CD4-positive, alpha-beta T cell treated with Interleukin-10 for 1 hour (primary cell): ENCODE results near the gene ZNF536.

Experiments used
- DNase-seq: peaks from one replicate; pipeline ENCODE4 v3.0.0-alpha.2; 2020

ZNF536 gene

DNA sequence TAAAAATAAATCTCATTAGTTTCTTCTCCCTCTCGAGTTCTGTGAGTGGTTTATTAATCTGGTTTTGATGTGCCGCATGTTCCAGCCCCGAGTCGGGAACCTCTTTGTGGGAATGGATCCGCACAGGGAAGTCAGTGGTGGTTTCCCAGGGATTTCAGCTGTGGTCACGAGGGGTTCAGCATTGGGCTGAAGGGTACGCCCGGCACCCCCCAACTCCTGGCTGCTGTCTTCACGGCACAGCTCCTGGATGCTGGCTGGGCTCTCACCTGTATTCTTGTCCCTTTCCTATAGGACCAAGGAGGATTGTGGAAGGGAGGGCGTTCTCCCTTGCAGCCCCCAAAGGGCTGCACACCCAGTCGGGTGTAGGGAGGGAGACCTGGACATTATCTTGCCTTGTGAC, 167.8 kb downstream of the ZNF536 start:
- DNase-seq: no peak

DNA sequence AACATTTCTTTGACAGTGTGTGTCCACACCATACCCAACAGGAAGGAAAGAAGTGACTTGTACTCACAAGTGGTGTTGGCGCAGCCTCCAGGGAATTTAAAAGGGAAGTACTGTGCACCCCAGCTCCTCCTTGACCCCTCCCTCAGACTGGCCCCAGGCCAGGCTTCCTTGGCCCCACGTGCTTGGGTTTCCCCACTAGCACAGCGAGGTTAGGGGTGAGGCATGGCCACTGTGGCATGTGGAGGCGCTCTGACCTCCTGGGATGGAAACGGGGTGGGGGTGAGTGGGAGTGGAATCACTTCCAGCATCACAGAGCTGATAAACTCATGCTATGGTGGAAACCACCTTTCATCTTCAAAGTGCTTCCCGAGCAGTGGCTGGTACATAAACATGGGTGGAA, 168.6 kb downstream of the ZNF536 start:
- no peak for DNase-seq

- DNase-seq: no peak
These were observed 169.4 kb downstream of the ZNF536 start for GRCh38 chr19:30541575-30541974.

GRCh38 chr19:30543243-30543945, 171.2 kb downstream of the ZNF536 start:
- no peak for DNase-seq

GRCh38 chr19:30545752-30546151, 173.6 kb downstream of the ZNF536 start:
- DNase-seq: no peak

- no peak for DNase-seq
These were observed 174.1 kb downstream of the ZNF536 start for GRCh38 chr19:30546332-30546731.

DNA sequence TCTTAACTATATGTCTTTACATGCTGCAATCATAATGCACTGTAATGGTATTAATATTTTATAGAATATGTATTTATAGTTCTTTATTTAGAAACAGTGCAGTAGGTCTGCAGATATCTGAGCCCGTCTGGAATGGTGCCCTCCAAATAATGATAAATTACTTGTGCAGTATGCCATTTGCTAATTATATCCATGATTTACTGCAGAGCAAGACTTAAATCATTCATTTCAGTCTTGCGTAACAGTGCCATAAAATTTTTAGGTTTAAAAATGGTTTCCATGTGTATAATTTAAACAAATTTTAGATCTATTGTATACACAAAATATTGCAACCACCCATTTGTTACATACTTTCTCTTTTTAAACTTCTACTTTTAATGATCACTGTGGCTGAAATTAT, 175.1 kb downstream of the ZNF536 start:
- no peak for DNase-seq

DNA sequence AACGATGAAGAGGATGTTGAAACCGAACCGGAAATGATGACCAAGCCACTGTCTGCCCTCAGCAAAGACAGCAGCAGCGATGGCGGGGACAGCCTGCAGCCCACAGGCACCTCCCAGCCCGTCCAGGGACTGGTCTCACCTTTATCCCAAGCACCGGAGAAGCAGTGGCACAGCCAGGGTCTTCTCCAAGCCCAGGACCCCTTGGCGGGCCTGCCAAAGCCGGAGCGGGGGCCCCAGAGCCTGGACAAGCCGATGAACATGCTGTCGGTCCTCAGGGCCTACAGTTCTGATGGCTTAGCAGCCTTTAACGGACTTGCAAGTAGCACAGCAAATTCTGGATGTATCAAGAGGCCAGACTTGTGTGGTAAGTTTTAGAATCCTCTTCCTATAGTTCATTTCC, 177.0 kb downstream of the ZNF536 start:
- DNase-seq: no peak

DNA sequence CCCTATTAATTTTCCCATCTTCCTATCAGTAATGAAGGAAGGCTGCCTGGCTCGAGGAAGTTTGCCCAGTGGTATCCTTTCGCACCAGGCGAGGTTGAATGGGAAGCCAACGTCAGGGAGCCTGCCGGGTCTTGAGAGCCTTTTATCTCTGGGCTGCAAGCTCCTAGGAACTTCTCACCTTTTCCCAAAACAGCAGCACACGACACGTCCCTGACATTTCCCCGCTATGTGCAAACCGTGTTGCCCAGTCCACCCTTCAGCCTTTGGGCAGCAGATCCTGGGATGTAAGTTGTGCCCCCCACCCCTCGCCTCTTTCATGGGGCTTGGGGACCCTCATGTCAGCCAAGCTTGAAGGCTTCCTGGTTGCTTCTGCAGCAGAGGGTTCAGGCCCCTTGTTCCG, 179.1 kb downstream of the ZNF536 start:
- no peak for DNase-seq

GRCh38 chr19:30552593-30552992, 180.4 kb downstream of the ZNF536 start:
- DNase-seq: no peak

- no peak for DNase-seq
These were observed 183.0 kb downstream of the ZNF536 start for GRCh38 chr19:30555075-30555790.

DNA sequence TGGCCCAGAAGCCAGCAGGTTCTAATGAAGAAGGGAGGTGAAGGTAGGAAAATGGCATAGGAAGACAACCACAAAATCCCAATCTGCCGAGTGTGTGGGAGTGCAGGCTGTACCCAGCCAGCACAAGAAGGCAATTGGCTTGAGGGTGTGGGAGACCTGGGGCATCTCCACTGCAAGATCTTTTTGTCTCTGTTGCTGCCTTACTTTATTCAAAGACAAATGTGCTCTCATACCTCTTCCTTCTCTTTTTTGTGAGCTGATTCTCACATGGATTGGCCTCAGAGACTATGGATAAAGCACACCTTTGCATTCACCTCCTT, 183.6 kb downstream of the ZNF536 start:
- DNase-seq: no peak

DNA sequence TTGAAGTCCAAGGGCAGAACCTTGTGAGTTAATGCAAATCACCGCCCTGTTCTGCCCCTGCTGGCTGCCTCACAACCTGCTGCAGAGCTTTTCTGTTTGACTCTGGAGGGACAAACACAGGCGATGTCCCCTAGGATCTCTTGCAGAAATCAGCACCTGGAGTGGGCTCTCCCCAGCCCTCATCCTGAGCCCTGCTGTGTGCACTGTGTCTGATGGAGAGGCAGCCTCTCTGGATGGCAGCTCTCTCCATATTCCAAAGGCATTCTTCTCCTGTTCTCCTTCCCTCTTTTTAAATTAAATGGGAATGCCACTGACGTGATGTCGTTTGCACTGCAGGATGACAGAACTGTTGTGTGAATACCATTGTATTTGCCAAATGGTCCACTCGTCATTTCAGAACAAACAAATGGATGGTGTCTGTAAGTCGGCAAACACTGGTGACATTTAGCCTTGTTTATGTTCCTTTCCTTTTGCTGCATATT, 184.1 kb downstream of the ZNF536 start:
- no peak for DNase-seq

DNA sequence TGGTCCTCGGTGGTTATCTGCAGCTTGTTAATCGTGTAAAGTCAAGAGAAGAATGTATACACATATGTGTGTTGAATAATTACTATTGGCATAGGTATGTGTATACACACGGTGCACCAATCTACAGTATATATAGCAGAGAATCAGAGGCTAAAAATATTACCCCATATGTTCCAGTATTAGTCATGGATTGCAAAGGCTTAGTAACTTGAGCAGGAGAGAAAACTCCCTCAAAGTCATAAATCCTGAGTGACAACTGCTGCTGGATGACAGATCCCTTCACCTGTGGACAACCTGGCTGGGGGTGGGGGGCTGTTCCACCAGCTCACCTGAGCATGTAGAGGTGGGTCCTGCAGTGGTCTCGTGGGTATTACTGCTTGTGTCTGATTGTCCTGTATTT, 185.0 kb downstream of the ZNF536 start:
- DNase-seq: no peak

- no peak for DNase-seq
These were observed 185.9 kb downstream of the ZNF536 start for GRCh38 chr19:30557927-30558557.

DNA sequence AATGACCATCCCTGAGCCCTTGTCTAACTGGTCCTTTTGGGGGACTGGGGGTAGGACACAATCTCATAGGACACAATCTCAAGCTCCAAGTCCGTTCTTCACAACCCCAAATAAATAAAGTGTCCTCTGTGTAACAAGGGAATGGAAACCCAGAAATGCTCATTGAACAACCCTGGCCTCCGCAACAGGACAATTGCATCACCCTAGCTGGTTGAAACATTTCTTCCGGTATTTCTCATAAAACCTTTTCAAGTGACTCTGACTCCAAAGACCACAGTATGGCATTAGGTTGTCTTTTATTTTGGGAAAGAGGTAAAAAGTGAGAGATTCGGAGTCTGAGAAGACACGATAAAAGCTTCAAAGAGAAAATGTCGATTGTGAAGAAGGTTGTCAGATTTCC, 186.6 kb downstream of the ZNF536 start:
- DNase-seq: no peak

- DNase-seq: no peak
These were observed 187.3 kb downstream of the ZNF536 start for GRCh38 chr19:30559446-30559845.

GRCh38 chr19:30562981-30563380, 190.8 kb downstream of the ZNF536 start:
- no peak for DNase-seq

DNA sequence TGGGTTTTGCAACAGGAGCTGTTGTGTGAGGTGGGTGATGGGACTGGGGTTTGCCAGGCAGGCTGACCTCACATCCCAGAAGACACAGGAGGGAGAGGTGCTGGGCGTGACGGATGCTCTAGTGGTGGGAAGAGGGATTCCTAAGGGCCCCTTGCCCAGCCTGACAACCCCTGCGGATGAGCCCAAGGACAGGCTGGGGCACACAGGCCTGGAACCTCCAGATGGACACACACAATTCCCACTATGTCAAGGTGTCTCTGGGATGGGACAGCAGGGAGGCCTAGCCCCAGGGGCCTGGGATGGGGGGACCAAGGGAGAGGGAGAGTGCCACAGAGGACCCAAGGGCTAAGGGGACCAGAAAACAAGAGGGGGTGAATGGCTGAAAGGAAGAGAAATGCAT, 191.5 kb downstream of the ZNF536 start:
- DNase-seq: no peak

GRCh38 chr19:30564551-30565011, 192.4 kb downstream of the ZNF536 start:
- no peak for DNase-seq

DNA sequence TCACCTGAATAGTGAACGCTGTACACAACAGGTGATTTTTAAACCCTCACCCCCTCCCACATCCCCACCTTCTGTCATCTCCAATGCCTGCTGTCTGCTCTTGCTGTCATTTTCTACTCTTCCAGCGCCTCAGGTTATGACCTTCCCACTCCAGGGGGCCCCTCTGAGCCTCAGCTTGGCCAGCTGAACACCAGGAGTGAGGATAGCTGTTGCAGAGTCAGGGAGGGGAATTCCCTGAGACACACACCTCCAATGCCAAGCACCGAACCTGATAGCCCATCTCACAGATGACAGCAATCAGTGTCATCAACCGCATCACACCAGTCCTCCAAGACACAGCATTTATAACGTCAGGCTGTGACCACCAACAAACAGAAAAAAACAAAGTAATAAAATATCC, 193.5 kb downstream of the ZNF536 start:
- DNase-seq: no peak

DNA sequence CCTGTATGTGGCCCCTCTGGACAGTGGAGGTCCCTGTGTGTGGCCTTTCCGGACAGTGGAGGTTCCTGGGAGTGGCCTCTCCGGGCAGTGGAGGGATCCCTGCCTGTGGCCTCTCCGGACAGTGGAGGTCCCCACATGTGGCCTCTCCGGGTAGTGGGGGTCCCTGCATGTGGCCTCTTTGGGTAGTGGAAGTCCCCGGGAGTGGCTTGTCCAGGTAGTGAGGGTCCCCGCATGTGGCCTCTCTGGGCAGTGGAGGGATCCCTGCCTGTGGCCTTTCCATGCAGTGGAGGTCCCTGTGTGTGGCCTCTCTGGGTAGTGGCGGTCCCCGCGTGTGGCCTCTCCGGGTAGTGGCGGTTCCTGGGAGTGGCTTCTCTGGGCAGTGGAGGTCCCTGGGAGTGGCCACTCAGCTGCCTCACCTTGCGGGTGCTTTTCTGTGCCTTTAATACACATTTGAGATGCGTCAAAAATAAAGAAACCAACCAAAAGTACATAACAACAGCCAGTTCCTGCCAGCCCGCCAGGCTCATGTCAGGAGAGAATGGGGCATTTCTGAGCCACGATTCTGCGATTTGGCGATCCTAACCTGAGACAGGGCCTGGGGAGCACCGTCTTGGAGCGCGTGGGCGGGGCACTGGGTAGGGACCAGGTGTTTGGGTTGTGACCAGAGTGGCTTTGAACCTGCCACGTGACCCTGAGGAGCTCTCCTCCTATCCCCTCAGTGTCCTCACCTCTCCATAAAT, 194.7 kb downstream of the ZNF536 start:
- no peak for DNase-seq

DNA sequence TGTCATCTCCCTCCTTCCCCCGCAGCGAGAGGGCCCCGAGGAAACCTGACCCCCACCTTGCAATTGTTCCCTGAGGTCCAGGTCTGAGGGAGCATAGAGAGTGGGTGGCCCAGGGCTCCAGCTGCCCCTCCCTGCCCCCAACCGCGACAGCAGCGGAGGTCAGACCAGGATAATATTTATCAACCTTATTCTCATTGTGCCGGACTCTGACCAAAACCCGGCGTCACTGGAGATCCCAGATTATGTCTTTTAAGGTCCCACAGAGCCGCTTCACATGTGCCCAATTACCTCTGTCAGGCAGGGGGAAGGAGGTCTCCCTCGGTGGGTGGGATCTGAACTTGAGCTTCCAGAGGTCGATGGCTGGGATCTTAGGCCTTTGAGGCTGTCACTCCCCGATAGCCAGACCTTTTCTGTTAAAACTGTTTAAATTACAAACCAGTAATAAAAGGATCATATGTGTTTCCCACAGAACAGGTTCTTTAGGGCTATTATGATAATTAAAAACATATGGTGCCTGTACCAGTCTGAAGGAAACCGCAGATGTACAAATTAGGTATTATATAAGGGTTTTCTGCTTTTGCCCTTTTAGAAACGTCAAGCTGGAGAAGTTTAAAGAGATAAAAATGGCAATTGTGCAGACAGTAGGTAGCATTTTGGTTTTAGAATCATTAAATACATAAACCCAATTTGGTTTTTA, 195.5 kb downstream of the ZNF536 start:
- no peak for DNase-seq
